GM23338 (cell line): ENCODE data around the gene SF1. TPM values are rescaled to one million over a fixed set of nuclear protein-coding genes. Genes with fewer than 3 reads are reported as not detected.

ENCODE experiments used
- EZH2 ChIP-seq: fragments of 200-600 bp; sonication (generic); IDR thresholded peaks from one replicate; pipeline ENCODE4 v1.8.0; 2017; ENCODE audit warnings: antibody characterized with exemption, mild to moderate bottlenecking, low read depth; ENCODE audit not compliant: unreplicated experiment
- REST ChIP-seq: IDR thresholded peaks from one replicate; pipeline ENCODE4 v1.6.1; 2018; ENCODE audit warnings: antibody characterized with exemption; ENCODE audit not compliant: unreplicated experiment
- ZNF462 ChIP-seq: fragments of 250-450 bp; sonication (Bioruptor Pico); IDR thresholded peaks from 2 replicates; pipeline ENCODE4 v1.5.0; 2020; ENCODE audit warnings: mild to moderate bottlenecking, moderate library complexity
- polyA plus RNA-seq: library from polyadenylated mRNA; unstranded; fragments of >200 nt; fragmentation: Nextera tagmentation; extraction: Ambion mirVana; gene quantifications from 2 replicates; pipeline ENCODE4 v1.2.1, GENCODE V29; 2016
- total RNA-seq: library from RNA; depleted of rRNA; stranded (reverse); fragments of >200 nt; shearing (Covaris generic); gene quantifications from 2 replicates; pipeline ENCODE4 v1.2.3, GENCODE V29; 2014

Gene SF1
- total and polyA plus RNA-seq, 2 experiments from 2014 or later: 76.9 to 252 TPM

- TF ChIP-seq ZNF462 (CRISPR knock-in tag) (no peak), EZH2 (no peak), REST (no peak)
Observed at GRCh38 chr11:64728757-64729365, 49.5 kb downstream of the SF1 start (continued).
